ENCODE results near the gene DLG5. TPM values are rescaled to one million over a fixed set of nuclear protein-coding genes. Genes with fewer than 3 reads are reported as not detected.

DLG5 gene
- total and polyA plus RNA-seq, 9 of the 15 experiments (the other 6 are each of a cell fraction or from before 2014, with no cell fraction given) = 1.4 to 26.8 (median 11.2) TPM

DNA sequence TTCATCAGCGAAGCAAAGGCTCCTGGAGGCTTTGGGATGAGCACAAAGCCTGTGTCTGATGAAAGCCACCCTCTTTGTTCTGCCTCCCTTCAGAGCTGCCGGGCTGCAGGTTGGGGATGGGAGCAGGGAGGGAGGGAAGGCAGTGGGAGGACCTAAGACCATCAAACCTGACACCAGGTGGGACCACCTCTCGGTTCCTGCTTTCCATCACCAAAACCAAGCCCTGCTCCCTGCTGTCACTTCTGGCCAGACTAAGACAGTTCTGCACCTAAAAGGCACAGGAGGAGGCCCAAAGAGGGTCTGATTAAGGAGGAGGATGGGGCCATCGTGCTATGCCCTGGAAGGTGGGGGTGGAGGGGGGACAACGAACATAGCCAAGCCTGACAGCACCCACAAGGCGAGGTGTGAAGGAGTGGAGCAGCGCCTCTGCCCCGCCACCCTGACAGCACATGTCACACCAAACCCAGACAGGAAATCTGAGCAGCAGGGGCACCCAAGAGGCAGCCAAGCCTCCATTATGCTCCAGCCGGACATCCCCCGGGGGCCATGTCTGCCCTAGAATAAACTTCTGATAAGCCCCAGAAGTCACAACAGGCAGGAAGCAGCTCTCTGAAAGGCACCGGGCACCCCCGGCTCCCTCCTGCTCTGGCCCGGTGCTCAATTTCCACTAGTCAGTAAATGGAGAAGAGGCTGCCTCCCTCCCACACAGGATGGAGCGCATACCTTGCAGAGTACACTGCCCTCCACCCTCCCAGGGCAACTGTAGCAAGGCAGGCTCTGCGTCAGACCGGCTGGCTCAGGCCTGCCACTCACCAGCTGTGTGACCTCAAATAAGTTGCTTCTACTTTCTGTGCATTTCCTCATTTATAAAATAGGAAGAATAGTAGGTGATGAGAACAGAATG is 48.9 kb downstream of the DLG5 start:
- ChIA-PET POLR2A (interaction anchor here (0.7 to 1.1 kb wide), 4 partner anchors 9 to 191 kb away, joined by 3 to 4 read pairs (median 3); no protein-coding TSS in a partner anchor), CTCF (ENCODE audit: low intra/inter-chr PET ratio) (no interaction called here)
- peak in 1 of 4 experiments; percentile 30 for DNase-seq (ENCODE audit: extremely low read depth in 1 of 4, low spot score in 3 of 4)
- peaks cover 37% of the 10 kb centered on the region for H4K20me1 ChIP-seq (replicated peaks; ENCODE audit: control insufficient read depth, insufficient read depth, low read length)
- H3K27ac ChIP-seq (ENCODE audit: extremely low read depth, low read depth, low read length) = no peak overlapping the region
- H3K9me3 ChIP-seq (replicated peaks; ENCODE audit: control insufficient read depth, insufficient read depth, low read depth, low read length) = no peaks in the 10 kb centered on the region
- peaks cover 10% of the 10 kb centered on the region for H3K9me1 ChIP-seq (ENCODE audit: control insufficient read depth, insufficient read depth, low read length)
- no peak overlapping the region for H3K4me2 ChIP-seq (ENCODE audit: insufficient read depth, low read length)
- H2AFZ ChIP-seq (ENCODE audit: low read depth, low read length) = no peak overlapping the region
- no peaks in the 10 kb centered on the region for H3K27me3 ChIP-seq (ENCODE audit: control insufficient read depth in 2 of 2, insufficient read depth in 2 of 2, low read length in 2 of 2)
- in situ Hi-C loops (cut with MboI) (no loop called here), intact Hi-C loops (cut with micrococcal nuclease) (no loop called here)
- peak in 1 of 2 experiments; percentile 11; a peak in 1 of 4 replicates for TF ChIP-seq KDM1A (IDR thresholded peaks at IDR 0.05)
- TF ChIP-seq, protein P1, sequence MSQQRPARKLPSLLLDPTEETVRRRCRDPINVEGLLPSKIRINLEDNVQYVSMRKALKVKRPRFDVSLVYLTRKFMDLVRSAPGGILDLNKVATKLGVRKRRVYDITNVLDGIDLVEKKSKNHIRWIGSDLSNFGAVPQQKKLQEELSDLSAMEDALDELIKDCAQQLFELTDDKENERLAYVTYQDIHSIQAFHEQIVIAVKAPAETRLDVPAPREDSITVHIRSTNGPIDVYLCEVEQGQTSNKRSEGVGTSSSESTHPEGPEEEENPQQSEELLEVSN (IDR thresholded peaks at IDR 0.05; ENCODE audit: borderline replicate concordance in 1 of 2, extremely low read depth in 1 of 2, insufficient read depth in 1 of 2, insufficient read length in 1 of 2, low read depth in 1 of 2, low read length in 1 of 2, poor library complexity in 1 of 2, severe bottlenecking in 1 of 2) = peak in 1 of 2 experiments; percentile 50
- peak in 2 of 3 experiments; percentile 34 to 42 for TF ChIP-seq YY1 (IDR thresholded peaks at IDR 0.05; ENCODE audit: borderline replicate concordance in 1 of 3, control insufficient read depth in 1 of 3, extremely low read depth in 1 of 3, insufficient read depth in 3 of 3, insufficient read length in 1 of 3, insufficient replicate concordance in 2 of 3, low read depth in 1 of 3, low read length in 2 of 3)
- 0 out of 2 replicates have a peak, but pooled peaks have one; percentile 45 for TF ChIP-seq PHF21A (IDR thresholded peaks at IDR 0.05; ENCODE audit: borderline replicate concordance, low read depth)
- TF ChIP-seq, protein P2, sequence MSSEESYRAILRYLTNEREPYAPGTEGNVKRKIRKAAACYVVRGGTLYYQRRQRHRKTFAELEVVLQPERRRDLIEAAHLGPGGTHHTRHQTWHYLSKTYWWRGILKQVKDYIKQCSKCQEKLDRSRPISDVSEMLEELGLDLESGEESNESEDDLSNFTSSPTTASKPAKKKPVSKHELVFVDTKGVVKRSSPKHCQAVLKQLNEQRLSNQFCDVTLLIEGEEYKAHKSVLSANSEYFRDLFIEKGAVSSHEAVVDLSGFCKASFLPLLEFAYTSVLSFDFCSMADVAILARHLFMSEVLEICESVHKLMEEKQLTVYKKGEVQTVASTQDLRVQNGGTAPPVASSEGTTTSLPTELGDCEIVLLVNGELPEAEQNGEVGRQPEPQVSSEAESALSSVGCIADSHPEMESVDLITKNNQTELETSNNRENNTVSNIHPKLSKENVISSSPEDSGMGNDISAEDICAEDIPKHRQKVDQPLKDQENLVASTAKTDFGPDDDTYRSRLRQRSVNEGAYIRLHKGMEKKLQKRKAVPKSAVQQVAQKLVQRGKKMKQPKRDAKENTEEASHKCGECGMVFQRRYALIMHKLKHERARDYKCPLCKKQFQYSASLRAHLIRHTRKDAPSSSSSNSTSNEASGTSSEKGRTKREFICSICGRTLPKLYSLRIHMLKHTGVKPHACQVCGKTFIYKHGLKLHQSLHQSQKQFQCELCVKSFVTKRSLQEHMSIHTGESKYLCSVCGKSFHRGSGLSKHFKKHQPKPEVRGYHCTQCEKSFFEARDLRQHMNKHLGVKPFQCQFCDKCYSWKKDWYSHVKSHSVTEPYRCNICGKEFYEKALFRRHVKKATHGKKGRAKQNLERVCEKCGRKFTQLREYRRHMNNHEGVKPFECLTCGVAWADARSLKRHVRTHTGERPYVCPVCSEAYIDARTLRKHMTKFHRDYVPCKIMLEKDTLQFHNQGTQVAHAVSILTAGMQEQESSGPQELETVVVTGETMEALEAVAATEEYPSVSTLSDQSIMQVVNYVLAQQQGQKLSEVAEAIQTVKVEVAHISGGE (CRISPR knock-in tag; IDR thresholded peaks at IDR 0.05) = no peak
- TF ChIP-seq, protein P3, sequence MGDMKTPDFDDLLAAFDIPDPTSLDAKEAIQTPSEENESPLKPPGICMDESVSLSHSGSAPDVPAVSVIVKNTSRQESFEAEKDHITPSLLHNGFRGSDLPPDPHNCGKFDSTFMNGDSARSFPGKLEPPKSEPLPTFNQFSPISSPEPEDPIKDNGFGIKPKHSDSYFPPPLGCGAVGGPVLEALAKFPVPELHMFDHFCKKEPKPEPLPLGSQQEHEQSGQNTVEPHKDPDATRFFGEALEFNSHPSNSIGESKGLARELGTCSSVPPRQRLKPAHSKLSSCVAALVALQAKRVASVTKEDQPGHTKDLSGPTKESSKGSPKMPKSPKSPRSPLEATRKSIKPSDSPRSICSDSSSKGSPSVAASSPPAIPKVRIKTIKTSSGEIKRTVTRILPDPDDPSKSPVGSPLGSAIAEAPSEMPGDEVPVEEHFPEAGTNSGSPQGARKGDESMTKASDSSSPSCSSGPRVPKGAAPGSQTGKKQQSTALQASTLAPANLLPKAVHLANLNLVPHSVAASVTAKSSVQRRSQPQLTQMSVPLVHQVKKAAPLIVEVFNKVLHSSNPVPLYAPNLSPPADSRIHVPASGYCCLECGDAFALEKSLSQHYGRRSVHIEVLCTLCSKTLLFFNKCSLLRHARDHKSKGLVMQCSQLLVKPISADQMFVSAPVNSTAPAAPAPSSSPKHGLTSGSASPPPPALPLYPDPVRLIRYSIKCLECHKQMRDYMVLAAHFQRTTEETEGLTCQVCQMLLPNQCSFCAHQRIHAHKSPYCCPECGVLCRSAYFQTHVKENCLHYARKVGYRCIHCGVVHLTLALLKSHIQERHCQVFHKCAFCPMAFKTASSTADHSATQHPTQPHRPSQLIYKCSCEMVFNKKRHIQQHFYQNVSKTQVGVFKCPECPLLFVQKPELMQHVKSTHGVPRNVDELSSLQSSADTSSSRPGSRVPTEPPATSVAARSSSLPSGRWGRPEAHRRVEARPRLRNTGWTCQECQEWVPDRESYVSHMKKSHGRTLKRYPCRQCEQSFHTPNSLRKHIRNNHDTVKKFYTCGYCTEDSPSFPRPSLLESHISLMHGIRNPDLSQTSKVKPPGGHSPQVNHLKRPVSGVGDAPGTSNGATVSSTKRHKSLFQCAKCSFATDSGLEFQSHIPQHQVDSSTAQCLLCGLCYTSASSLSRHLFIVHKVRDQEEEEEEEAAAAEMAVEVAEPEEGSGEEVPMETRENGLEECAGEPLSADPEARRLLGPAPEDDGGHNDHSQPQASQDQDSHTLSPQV (IDR thresholded peaks at IDR 0.05) = no peak
- no peak for TF ChIP-seq SNRNP70 (optimal IDR thresholded peaks at IDR 0.05; ENCODE audit: low read depth, low read length)
- H3K9ac ChIP-seq (ENCODE audit: insufficient read depth in 1 of 2, low read depth in 2 of 2, low read length in 2 of 2) = peak overlapping the region in 1 of 2 experiments; percentile 17; a peak in 1 of 4 replicates
- no peak overlapping the region for H3K4me3 ChIP-seq
- H3K4me1 ChIP-seq (replicated peaks in 1 of 2; ENCODE audit: control insufficient read depth in 2 of 2, insufficient read depth in 2 of 2, low read length in 2 of 2) = peaks cover 7 to 10% of the 10 kb centered on the region in 2 experiments; a peak in 3 of 5 replicates
- BruUV-seq (replicated peaks) = no TSS peak
- peaks cover 4% of the 10 kb centered on the region; the same call in 1 of the 3 replicates for H3K36me3 ChIP-seq (ENCODE audit: control insufficient read depth, insufficient read depth, low read length)
- ATAC-seq = peak; percentile 55
- H3K79me2 ChIP-seq (ENCODE audit: control insufficient read depth, insufficient read depth, low read length) = peaks cover 10% of the 10 kb centered on the region
- 46% methylated on average over 16 of the region's 16 CpGs for WGBS (ENCODE audit: insufficient coverage, low coverage, missing lambda C conversion rate)
- no peak for FAIRE-seq
